Heart right ventricle (tissue), 16 donors: ENCODE measurements around the gene THAP8. TPM values are rescaled to one million over a fixed set of nuclear protein-coding genes. Genes with fewer than 3 reads are reported as not detected.

Experiments used
- ATAC-seq, 8 donors: fragments of 200-7000 bp; cut with Tn5 transposase; one replicate each; pipeline ENCODE4 v1.9.1; 2020; ENCODE audit warnings: mild to moderate bottlenecking in 8 of 8, moderate library complexity in 8 of 8, moderate number of reproducible peaks in 1 of 8
- DNase-seq, 2 donors: peaks; one replicate each; pipeline ENCODE4 v3.0.0-alpha.2; 2020
- H3K27ac ChIP-seq, 10 donors: fragments of 200-600 bp; sonication (generic) in 2 of 10; one replicate each; pipeline versions ENCODE4 v1.5.0 to v1.8.0; 2020 to 2022; ENCODE audit warnings: mild to moderate bottlenecking in 3 of 10
- H3K27me3 ChIP-seq, 7 donors: fragments of 200-600 bp; one replicate each; pipeline ENCODE4 v1.8.0; 2021 to 2022; ENCODE audit warnings: mild to moderate bottlenecking in 2 of 7
- H3K36me3 ChIP-seq, 9 donors: fragments of 200-600 bp; sonication (generic) in 1 of 9; one replicate each; pipeline versions ENCODE4 v1.5.0 to v1.8.0; 2020 to 2022; ENCODE audit warnings: mild to moderate bottlenecking in 2 of 9
- H3K4me1 ChIP-seq, 9 donors: fragments of 200-600 bp; sonication (generic) in 1 of 9; one replicate each; pipeline versions ENCODE4 v1.5.0 to v1.8.0; 2020 to 2022; ENCODE audit warnings: mild to moderate bottlenecking in 4 of 9
- H3K4me3 ChIP-seq, 10 donors: fragments of 200-600 bp; sonication (generic) in 2 of 10; one replicate each; pipeline versions ENCODE4 v1.5.0 to v1.8.0; 2020 to 2022; ENCODE audit warnings: mild to moderate bottlenecking in 7 of 10, moderate library complexity in 2 of 10
- H3K9me3 ChIP-seq, 11 donors: fragments of 200-600 bp in 10 of 11; sonication (generic) in 2 of 11; one replicate each; pipeline versions ENCODE4 v1.5.0 to v1.8.0; 2013 to 2022; ENCODE audit warnings: mild to moderate bottlenecking in 2 of 11, control low read depth in 1 of 11, moderate library complexity in 1 of 11
- WGBS, 2 donors: extraction: QIAGEN DNeasy Blood & Tissue Kit; methylation state at CpG; one replicate each; pipeline ENCODE4 v1.1.7; 2013; ENCODE audit warnings: inconsistent platforms in 1 of 2; 5-methylcytosine and 5-hydroxymethylcytosine counted together
- intact Hi-C, 10 donors: fragments of 100-400 bp; cut with DNase I; formaldehyde crosslinking; loops; one replicate each; pipeline versions ENCODE4 v1.11.1 to v1.14.2; 2022
- polyA plus RNA-seq, 2 donors: library from polyadenylated mRNA; stranded (reverse); fragments of 200-250 nt; gene quantifications; one replicate each; pipeline ENCODE4 v1.2.3, GENCODE V29; 2013
- total RNA-seq, 10 donors: library from RNA; stranded (reverse); fragmentation: NEBNext Ultra II Directional in 3 of 10; extraction: Animal tissue kit (Norgen Biotek cat#: 25700) in 3 of 10; gene quantifications; one replicate each; pipeline versions ENCODE4 v1.2.1 to v1.2.4, GENCODE V29; 2021 to 2023
- TF ChIP-seq, protein P1 (sequence below), 9 donors: fragments of 200-600 bp; sonication (generic) in 2 of 9; IDR thresholded peaks; one replicate each; pipeline versions ENCODE4 v1.5.0 to v1.8.0; 2021 to 2022; ENCODE audit warnings: antibody characterized with exemption in 9 of 9, mild to moderate bottlenecking in 5 of 9, moderate library complexity in 1 of 9
- donor health status: Arrhythmogenic right ventricular cardiomyopathy.
- donor health status: ischemic (EF 13 %, LVEDD 7.1; RV severe dilation, severe dysfunction).
- donor health status: healthy with polysubstance abuse.
- donor health status: DM: no; HTN: yes; CAD: no.
- donor health status: DM: no; HTN: no; CAD: no.
- donor health status: ischemic (EF 25% LVEDD 6.9; RV normal size, moderate dysfunction).
- donor health status: ischemic (EF 25% LVEDD 5.7; RV mildly dilated, moderate dysfunction).
- donor health status: healthy.
- donor health status: DM: yes; HTN: yes; CAD: no.
- donor health status: Ischemic cardiomyopathy.
- donor health status: ischemic (EF 35%, LVEDD 5.7; RV mildly dilated, moderate dysfunction).
- donor health status: nonischemic (EF 11% LVEDD 7.7; RV severe dilation, severe dysfunction).
- donor health status: DM: yes; HTN: yes; CAD: no.
- donor health status: PGD.
- donor health status: ischemic (EF 29% LVEDD 5.4; RV normal size, mild dysfunction).
- donor health status: nonischemic (EF 23%, LVEDD 6.1; RV moderate dilation, normal function).

THAP8 gene
- total and polyA plus RNA-seq, 12 donors: 2.7 to 7.7 (median 4.5) TPM

DNA sequence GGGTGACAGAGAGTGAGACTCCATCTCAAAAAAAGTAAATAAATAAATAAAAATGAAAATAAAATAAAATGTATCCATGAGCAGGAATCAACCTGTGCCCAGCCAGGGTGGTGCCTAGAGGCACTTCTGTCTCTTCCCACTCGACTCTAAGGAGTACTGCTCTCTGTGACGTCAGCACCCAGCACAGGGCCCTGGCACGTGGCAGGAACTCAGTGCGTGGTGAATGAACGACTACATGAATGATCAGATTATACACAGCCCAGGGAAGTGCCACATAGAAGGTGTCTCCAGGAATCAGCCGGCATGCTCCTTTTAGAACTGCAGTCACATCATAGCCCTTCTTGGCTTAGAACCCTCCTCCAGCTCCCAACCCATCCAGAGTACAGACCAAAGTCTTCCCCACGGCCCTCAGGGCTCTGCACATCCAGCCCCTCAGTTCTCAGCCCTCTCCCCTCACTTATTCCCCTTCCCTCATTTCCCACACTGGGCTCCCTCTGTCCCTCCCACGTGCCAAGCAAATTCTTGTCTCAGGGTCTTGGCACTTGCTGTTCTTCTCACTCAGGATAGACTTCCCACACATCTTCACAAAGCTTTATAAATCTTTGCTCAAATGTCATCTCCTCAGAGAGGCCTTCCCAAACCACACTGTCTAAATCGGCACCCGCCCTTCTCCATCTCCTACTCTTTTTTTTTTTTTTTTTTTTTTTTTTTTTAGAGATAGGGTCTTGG lies 25.6 kb downstream of the THAP8 start:
- no peaks in the 10 kb centered on the region for H3K9me3 ChIP-seq
- no peak overlapping the region for H3K4me3 ChIP-seq
- no peak for ATAC-seq
- peaks cover 0 to 16% (median 10%) of the 10 kb centered on the region in 9 donors for H3K4me1 ChIP-seq
- no peak for DNase-seq
- H3K27me3 ChIP-seq: peaks cover 0 to 11% (median 0%) of the 10 kb centered on the region in 7 donors
- H3K36me3 ChIP-seq: peaks cover 0 to 39% (median 0%) of the 10 kb centered on the region in 9 donors
- H3K27ac ChIP-seq: no peak overlapping the region
- TF ChIP-seq, protein P1, sequence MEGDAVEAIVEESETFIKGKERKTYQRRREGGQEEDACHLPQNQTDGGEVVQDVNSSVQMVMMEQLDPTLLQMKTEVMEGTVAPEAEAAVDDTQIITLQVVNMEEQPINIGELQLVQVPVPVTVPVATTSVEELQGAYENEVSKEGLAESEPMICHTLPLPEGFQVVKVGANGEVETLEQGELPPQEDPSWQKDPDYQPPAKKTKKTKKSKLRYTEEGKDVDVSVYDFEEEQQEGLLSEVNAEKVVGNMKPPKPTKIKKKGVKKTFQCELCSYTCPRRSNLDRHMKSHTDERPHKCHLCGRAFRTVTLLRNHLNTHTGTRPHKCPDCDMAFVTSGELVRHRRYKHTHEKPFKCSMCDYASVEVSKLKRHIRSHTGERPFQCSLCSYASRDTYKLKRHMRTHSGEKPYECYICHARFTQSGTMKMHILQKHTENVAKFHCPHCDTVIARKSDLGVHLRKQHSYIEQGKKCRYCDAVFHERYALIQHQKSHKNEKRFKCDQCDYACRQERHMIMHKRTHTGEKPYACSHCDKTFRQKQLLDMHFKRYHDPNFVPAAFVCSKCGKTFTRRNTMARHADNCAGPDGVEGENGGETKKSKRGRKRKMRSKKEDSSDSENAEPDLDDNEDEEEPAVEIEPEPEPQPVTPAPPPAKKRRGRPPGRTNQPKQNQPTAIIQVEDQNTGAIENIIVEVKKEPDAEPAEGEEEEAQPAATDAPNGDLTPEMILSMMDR (IDR thresholded peaks at IDR 0.05): no peak
- WGBS, 2 donors: 77 to 84% methylated on average over 10 of the region's 10 CpGs
- intact Hi-C loops: no loop called here

DNA sequence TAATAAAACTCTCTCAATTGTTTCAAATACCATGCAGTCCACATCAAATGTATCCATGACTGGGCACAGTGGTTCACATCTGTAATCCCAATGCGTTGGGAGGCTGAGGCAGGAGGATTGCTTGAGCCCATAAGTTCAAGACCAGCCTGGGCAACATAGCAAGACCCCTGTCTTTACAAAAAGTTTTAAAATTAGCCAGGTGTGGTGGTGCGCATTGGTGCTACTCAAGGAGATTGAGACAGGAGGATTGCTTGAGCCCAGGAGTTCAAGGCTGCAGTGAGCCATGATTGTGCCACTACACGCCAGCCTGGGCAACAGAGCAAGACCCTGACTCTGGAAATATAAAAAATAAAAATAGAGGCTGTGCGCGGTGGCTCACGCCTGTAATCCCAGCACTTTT lies 26.4 kb downstream of the THAP8 start:
- H3K9me3 ChIP-seq: no peaks in the 10 kb centered on the region
- intact Hi-C loops: no loop called here
- 95 to 98% methylated on average over 6 of the region's 6 CpGs for WGBS, 2 donors

DNA sequence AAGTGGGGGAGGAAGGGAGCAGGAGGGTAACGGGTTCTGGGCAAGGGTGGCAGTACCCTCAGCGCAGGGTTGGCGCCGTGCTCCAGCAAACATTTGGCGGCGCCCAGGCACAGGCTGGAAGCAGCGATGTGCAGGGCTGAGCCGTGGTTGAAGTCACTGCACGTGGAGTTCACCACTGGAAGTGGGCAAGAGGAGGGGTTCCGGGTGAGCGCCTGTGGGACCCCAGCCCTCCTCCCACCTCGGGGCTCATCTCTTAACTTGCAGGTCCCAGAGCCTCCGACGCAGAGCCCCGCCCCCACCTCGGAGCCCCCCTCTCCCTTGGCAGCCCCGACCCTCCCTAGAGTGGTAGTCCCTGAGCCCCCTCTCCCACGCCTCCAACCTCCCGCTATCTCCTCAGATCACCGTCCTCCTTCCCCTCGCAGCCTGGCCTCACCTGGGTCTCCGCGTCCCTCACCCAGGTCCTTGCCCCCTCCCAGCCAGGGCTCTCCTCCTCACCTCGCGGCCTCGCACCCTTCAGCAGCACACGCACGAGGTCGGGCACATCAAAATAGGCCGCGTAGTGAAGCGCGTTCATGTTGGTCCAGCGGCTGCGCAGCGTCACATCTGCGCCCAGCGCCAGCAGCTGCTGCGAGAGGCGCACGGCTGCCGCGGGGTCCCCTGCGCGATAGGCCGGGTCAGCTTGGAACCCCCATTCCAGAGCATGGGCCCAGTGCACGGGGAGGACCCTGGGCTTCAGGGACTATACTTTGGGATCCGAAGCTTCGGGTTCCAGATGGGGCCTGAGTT lies 27.8 kb downstream of the THAP8 start:
- H3K27ac ChIP-seq: no peak overlapping the region
- no peaks in the 10 kb centered on the region for H3K4me1 ChIP-seq
- no peaks in the 10 kb centered on the region for H3K9me3 ChIP-seq
- intact Hi-C loops: no loop called here
- no peak overlapping the region for H3K4me3 ChIP-seq
- WGBS, 2 donors: 94 to 95% methylated on average over 47 to 49 of the region's 49 CpGs
- ATAC-seq (no peak), DNase-seq (no peak)
- H3K27me3 ChIP-seq: no peaks in the 10 kb centered on the region
- H3K36me3 ChIP-seq: peaks cover 0 to 60% (median 0%) of the 10 kb centered on the region in 9 donors
- TF ChIP-seq, protein P1 (IDR thresholded peaks at IDR 0.05): no peak

More for the DNA sequence above, 26.4 kb downstream of the THAP8 start:
- Histone ChIP-seq H3K27me3 (peaks cover 0 to 6% (median 0%) of the 10 kb centered on the region in 7 donors), H3K27ac (no peak overlapping the region), H3K36me3 (peaks cover 0 to 47% (median 0%) of the 10 kb centered on the region in 9 donors), H3K4me1 (peaks cover 0 to 10% (median 6%) of the 10 kb centered on the region in 9 donors), H3K4me3 (no peak overlapping the region)
- TF ChIP-seq, protein P1 (IDR thresholded peaks at IDR 0.05): no peak
- DNase-seq (no peak), ATAC-seq (no peak)

DNA sequence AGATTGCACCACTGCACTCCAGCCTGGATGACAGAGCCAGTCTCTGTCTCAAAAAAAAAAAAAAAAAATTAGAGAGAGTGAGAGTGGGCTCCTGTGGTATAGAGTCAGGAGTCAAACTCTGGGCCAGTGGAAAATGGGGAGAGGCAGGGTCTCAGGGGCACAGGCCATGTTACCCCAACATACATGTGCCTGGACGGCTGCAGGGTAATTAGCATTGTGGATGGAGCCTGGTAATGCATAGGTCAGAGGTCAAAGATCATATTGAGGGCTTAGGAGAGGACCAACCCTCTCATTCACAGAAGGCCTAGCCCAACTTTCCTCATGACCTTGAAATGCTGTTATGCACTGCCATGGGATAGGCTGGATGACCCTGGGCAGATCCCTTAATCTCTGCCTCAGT lies 28.5 kb downstream of the THAP8 start:
- ATAC-seq: no peak
- DNase-seq: no peak
- Histone ChIP-seq H3K4me1 (no peaks in the 10 kb centered on the region), H3K9me3 (no peaks in the 10 kb centered on the region), H3K27ac (no peak overlapping the region), H3K36me3 (peaks cover 0 to 67% (median 0%) of the 10 kb centered on the region in 9 donors), H3K27me3 (no peaks in the 10 kb centered on the region), H3K4me3 (no peak overlapping the region)
- TF ChIP-seq, protein P1 (IDR thresholded peaks at IDR 0.05): no peak
- WGBS, 2 donors: 76 to 78% methylated on average over 1 of the region's 1 CpG
- intact Hi-C loops: no loop called here
